HFFc6 (cell line): ENCODE data around the gene CITED4. TPM values are rescaled to one million over a fixed set of nuclear protein-coding genes. Genes with fewer than 3 reads are reported as not detected.

ENCODE experiments used
- DNase-seq: peaks from one replicate; pipeline ENCODE4 v3.0.0-alpha.2; 2018
- H3K27ac Mint-ChIP-seq: 2 replicates; pipeline ENCODE4 v1.8.0; 2020; ENCODE audit warnings: mild to moderate bottlenecking, mixed read lengths
- H3K27me3 Mint-ChIP-seq: 2 replicates; pipeline ENCODE4 v1.8.0; 2021; ENCODE audit warnings: mild to moderate bottlenecking, moderate library complexity, mixed read lengths; ENCODE audit not compliant: insufficient read depth
- H3K36me3 Mint-ChIP-seq: 2 replicates; pipeline ENCODE4 v1.8.0; 2021; ENCODE audit warnings: low read depth, mixed read lengths
- H3K4me1 Mint-ChIP-seq: 2 replicates; pipeline ENCODE4 v1.8.0; 2020; ENCODE audit warnings: low read depth, mixed read lengths
- H3K4me3 Mint-ChIP-seq: 2 replicates; pipeline ENCODE4 v1.8.0; 2020; ENCODE audit warnings: mild to moderate bottlenecking, moderate library complexity, mixed read lengths
- H3K9me3 Mint-ChIP-seq: 2 replicates; pipeline ENCODE4 v1.8.0; 2020; ENCODE audit warnings: mild to moderate bottlenecking, mixed read lengths
- total RNA-seq, 6 experiments: library from RNA; stranded (reverse); fragmentation: NEBNext Ultra II Directional; extraction: Animal tissue kit (Norgen Biotek cat#: 25700); gene quantifications; 2 replicates in 1 of 6; 3 replicates in 5 of 6; pipeline ENCODE4 v1.2.3, GENCODE V29; 2021
- TF ChIP-seq, protein P1 (sequence below): fragments of 200-600 bp; sonication (generic); IDR thresholded peaks from 2 replicates; pipeline ENCODE4 v1.5.0; 2021; ENCODE audit warnings: antibody characterized with exemption, mild to moderate bottlenecking

The CITED4 gene
- total RNA-seq, 6 experiments from 2014 or later = 1.7 to 5.3 (median 3.8) TPM

DNA sequence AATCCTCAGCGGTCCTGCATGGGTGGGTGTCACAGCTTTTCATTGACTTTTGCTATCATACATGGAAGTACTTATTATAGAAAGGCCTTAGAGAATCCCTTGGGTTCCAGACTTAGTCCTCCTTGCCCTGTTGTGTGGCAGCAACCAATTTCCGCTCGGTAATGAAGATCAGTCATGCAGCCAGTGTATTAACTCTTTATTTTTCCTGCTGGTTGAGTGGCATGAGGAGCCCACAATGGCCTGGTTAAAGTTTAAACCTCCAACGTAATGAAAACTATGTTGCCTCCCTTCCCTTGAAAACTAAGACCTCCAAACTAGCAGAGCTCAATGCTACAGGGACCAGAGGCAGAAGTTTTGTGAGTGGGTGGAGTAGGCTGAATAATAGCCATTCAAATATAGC is 20.0 kb downstream of the CITED4 start:
- Mint-ChIP-seq H3K9me3 (peaks cover 10% of the 10 kb centered on the region), H3K36me3 (peaks cover 7% of the 10 kb centered on the region)
- TF ChIP-seq, protein P1, sequence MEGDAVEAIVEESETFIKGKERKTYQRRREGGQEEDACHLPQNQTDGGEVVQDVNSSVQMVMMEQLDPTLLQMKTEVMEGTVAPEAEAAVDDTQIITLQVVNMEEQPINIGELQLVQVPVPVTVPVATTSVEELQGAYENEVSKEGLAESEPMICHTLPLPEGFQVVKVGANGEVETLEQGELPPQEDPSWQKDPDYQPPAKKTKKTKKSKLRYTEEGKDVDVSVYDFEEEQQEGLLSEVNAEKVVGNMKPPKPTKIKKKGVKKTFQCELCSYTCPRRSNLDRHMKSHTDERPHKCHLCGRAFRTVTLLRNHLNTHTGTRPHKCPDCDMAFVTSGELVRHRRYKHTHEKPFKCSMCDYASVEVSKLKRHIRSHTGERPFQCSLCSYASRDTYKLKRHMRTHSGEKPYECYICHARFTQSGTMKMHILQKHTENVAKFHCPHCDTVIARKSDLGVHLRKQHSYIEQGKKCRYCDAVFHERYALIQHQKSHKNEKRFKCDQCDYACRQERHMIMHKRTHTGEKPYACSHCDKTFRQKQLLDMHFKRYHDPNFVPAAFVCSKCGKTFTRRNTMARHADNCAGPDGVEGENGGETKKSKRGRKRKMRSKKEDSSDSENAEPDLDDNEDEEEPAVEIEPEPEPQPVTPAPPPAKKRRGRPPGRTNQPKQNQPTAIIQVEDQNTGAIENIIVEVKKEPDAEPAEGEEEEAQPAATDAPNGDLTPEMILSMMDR = no peak

DNA sequence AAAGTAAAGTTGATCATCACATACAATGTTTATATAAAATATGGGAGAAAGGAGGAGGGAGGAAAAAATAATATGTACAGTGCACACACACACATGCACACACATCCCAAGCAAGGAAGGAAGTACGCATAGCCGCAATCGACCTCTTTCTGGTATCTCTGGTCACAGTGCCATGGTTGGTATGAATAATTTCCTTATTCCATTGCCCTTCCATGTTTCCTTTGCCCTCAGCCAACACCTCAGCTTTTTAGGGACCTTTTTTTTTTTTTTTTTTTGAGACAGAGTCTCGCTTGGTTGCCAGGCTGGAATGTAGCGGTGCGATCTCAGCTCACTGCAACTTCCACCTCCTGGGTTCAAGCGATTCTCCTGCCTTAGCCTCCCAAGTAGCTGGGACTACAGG is 20.6 kb downstream of the CITED4 start:
- H3K4me3 Mint-ChIP-seq = no peak overlapping the region
- peaks cover 7% of the 10 kb centered on the region for H3K36me3 Mint-ChIP-seq
- H3K27ac Mint-ChIP-seq = no peak overlapping the region
- H3K4me1 Mint-ChIP-seq = no peaks in the 10 kb centered on the region
- H3K27me3 Mint-ChIP-seq = peaks cover 45% of the 10 kb centered on the region
- TF ChIP-seq, protein P1 = no peak
- H3K9me3 Mint-ChIP-seq = peaks cover 10% of the 10 kb centered on the region
- DNase-seq = no peak

More for the DNA sequence above, 20.0 kb downstream of the CITED4 start:
- Mint-ChIP-seq H3K4me1 (peaks cover 4% of the 10 kb centered on the region), H3K27ac (no peak overlapping the region), H3K27me3 (peaks cover 41% of the 10 kb centered on the region), H3K4me3 (no peak overlapping the region)
- DNase-seq = no peak

DNA sequence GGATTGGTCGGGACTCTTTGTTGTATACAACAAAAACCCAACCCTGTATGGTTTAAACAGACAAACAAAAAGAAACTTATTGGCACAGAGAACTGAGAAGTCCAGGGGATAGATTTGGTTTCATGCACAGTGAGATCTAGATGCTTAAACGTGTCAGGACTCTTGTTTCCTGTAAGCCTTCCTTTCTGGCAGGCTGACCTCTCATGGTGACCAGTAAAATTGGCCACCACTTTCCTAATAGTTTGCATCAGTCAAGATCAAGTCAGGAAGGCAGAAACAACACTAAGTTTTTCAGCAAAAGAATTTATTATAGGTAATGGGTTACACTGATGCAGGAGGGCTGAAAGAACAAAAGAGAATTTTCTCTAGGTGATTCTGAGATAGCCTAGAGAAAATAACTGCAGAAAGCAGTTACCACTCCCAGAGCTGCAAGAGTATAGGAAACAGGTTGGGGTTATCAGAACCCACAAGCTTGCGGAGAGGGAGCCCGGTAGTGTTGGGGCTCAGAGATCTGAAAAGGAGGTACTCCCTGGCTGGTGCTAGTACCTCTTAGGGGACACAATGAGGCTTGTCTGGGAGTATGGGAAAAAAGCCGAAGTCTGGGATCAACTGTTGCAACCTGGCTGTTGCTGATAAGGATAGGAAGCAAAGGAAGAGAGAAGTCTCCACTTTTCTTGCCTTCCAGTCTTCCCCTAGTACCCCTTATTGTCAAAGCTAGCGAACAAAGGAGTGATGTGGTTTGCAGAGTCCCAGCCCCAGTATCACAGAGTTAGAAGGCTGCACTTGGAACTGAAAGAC is 21.4 kb downstream of the CITED4 start:
- H3K27ac Mint-ChIP-seq = no peak overlapping the region
- H3K9me3 Mint-ChIP-seq = peaks cover 10% of the 10 kb centered on the region
- H3K4me3 Mint-ChIP-seq = no peak overlapping the region
- H3K27me3 Mint-ChIP-seq = peaks cover 42% of the 10 kb centered on the region
- no peaks in the 10 kb centered on the region for H3K4me1 Mint-ChIP-seq
- DNase-seq = no peak
- peaks cover 7% of the 10 kb centered on the region for H3K36me3 Mint-ChIP-seq
- TF ChIP-seq, protein P1 = peak; percentile 19; the same call in 1 of the 2 replicates

DNA sequence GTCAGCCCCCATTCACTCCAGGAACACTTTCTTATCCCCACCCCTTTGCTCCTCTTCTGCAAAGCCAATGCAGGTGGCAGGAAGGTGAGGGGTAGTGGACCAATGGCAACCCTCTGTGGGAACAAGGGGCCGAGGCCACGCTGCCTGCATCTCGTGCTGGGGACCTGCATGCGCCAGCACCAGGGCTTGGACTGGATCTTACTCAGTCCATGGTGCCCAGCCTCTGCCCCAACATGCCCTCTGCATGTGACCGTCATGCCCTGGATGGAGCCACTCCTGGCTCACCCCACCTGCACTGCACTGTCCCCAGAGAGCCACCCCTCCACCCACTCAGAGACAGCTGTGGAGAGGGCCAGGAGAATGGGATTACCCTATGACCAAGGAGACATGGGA is 22.2 kb downstream of the CITED4 start:
- Mint-ChIP-seq H3K36me3 (peaks cover 7% of the 10 kb centered on the region), H3K27me3 (peaks cover 42% of the 10 kb centered on the region)
- DNase-seq = no peak

DNA sequence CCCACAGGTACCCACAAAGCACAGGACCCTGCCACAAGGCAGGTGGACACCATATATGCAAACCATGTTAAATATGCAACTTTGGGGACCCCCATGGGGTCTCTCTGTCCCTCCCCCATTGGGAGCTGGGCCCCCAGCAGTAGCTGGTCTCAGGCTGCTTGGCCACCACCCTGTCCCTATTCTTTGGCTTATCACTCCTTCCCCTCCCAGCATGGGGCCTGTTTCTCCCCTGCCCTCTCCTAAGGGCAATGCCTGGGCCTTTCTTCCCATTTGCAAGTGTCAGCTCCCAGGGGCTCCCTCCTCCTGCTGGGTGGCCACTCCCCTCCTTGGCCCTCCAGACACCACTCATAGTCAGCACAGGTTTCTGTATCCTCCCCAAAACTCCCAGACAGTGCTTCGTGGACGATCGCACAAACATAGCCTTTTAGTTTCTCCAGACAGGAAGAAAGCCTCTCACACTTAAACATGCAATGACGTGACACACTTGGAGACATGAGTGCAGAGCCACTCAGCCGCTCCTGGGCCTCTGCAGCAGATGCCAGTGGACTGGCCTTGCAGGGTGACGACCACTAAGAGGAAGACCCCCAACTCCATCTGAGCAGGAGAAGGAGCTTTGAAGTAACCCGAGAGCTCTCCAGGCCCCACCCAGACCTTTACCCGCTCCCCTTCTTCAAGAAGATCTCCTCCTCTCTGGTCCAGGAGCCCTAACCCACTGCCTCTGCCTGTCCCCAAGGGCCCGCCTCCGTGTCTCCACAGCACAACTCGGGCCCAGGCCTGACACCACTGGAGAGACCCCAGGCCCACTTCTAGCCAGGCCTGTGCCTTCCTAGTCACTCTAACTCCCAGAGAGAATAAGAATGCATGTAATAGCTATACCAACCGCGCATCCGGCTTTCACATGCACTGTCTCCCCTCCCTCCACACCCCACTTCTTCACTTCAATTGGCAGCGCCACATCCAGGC is 22.9 kb downstream of the CITED4 start:
- DNase-seq = no peak
- peaks cover 7% of the 10 kb centered on the region for H3K36me3 Mint-ChIP-seq
- H3K27me3 Mint-ChIP-seq = peaks cover 42% of the 10 kb centered on the region
- H3K4me1 Mint-ChIP-seq = no peaks in the 10 kb centered on the region
- H3K27ac Mint-ChIP-seq = no peak overlapping the region
- H3K9me3 Mint-ChIP-seq = peaks cover 10% of the 10 kb centered on the region
- TF ChIP-seq, protein P1 = no peak
- H3K4me3 Mint-ChIP-seq = no peak overlapping the region

More for the DNA sequence above, 22.2 kb downstream of the CITED4 start:
- H3K4me1 Mint-ChIP-seq = no peaks in the 10 kb centered on the region
- TF ChIP-seq, protein P1 = no peak
- no peak overlapping the region for H3K4me3 Mint-ChIP-seq
- H3K9me3 Mint-ChIP-seq = peaks cover 10% of the 10 kb centered on the region
- no peak overlapping the region for H3K27ac Mint-ChIP-seq
